Measurements from ENCODE around the gene KCNJ4.

KCNJ4 gene

GRCh38 chr22:38453066-38453672 lies 1.8 kb downstream of the KCNJ4 start:
- no peak for DNase-seq (ENCODE audit: low read depth)
- H3K4me3 ChIP-seq (ENCODE audit: low read depth, low read length): no peak overlapping the region
- in situ Hi-C loops (cut with HindIII; ENCODE audit: low sequenced_read_pairs): no loop called here
- no peak for TF ChIP-seq CTCF (IDR thresholded peaks at IDR 0.05; ENCODE audit: low read depth, low read length, missing control alignments)

- TF ChIP-seq CTCF (IDR thresholded peaks at IDR 0.05; ENCODE audit: low read depth, low read length, missing control alignments): no peak
Measured at GRCh38 chr22:38452373-38453065, 2.5 kb downstream of the KCNJ4 start.

GRCh38 chr22:38451864-38452263 lies 3.1 kb downstream of the KCNJ4 start:
- no peak for TF ChIP-seq CTCF (IDR thresholded peaks at IDR 0.05; ENCODE audit: low read depth, low read length, missing control alignments)

More at GRCh38 chr22:38452373-38453065, 2.5 kb downstream of the KCNJ4 start:
- no peak overlapping the region for H3K4me3 ChIP-seq (ENCODE audit: low read depth, low read length)
- DNase-seq (ENCODE audit: low read depth): no peak
- in situ Hi-C loops (cut with HindIII; ENCODE audit: low sequenced_read_pairs): no loop called here

GRCh38 chr22:38451404-38451803 lies 3.6 kb downstream of the KCNJ4 start:
- TF ChIP-seq CTCF (IDR thresholded peaks at IDR 0.05; ENCODE audit: low read depth, low read length, missing control alignments): no peak
- no peak overlapping the region for H3K4me3 ChIP-seq (ENCODE audit: low read depth, low read length)
- in situ Hi-C loops (cut with HindIII; ENCODE audit: low sequenced_read_pairs): no loop called here
- DNase-seq (ENCODE audit: low read depth): no peak

More at GRCh38 chr22:38451864-38452263, 3.1 kb downstream of the KCNJ4 start:
- in situ Hi-C loops (cut with HindIII; ENCODE audit: low sequenced_read_pairs): no loop called here
- no peak overlapping the region for H3K4me3 ChIP-seq (ENCODE audit: low read depth, low read length)
- no peak for DNase-seq (ENCODE audit: low read depth)

GRCh38 chr22:38450234-38450797 lies 4.7 kb downstream of the KCNJ4 start:
- DNase-seq (ENCODE audit: low read depth): no peak
- H3K4me3 ChIP-seq (ENCODE audit: low read depth, low read length): no peak overlapping the region
- TF ChIP-seq CTCF (IDR thresholded peaks at IDR 0.05; ENCODE audit: low read depth, low read length, missing control alignments): no peak
- in situ Hi-C loops (cut with HindIII; ENCODE audit: low sequenced_read_pairs): no loop called here

GRCh38 chr22:38449776-38450175 lies 5.2 kb downstream of the KCNJ4 start:
- no peak for DNase-seq (ENCODE audit: low read depth)
- no peak for TF ChIP-seq CTCF (IDR thresholded peaks at IDR 0.05; ENCODE audit: low read depth, low read length, missing control alignments)
- in situ Hi-C loops (cut with HindIII; ENCODE audit: low sequenced_read_pairs): no loop called here
- no peak overlapping the region for H3K4me3 ChIP-seq (ENCODE audit: low read depth, low read length)

Measured in astrocyte of the cerebellum (primary cell).